Lower leg skin (tissue), 4 donors: ENCODE results near the gene EPB41L2. TPM values are rescaled to one million over a fixed set of nuclear protein-coding genes. Genes with fewer than 3 reads are reported as not detected.

Experiments
- DNase-seq, 2 donors: peaks; one replicate each; pipeline ENCODE4 v3.0.0-alpha.2; 2019; ENCODE audit warnings: low spot score in 2 of 2
- H3K4me3 ChIP-seq: fragments of 200-600 bp; sonication (generic); 2 replicates; pipeline ENCODE4 v1.5.1; 2017; ENCODE audit warnings: mild to moderate bottlenecking, low read depth; ENCODE audit not compliant: poor library complexity, severe bottlenecking
- CTCF ChIP-seq, 3 donors: fragments of 450-650 bp; IDR thresholded peaks; one replicate each; pipeline ENCODE4 v1.5.1; 2016; ENCODE audit warnings: antibody characterized with exemption in 3 of 3, mild to moderate bottlenecking in 3 of 3, moderate library complexity in 2 of 3
- POLR2A ChIP-seq, 2 donors: fragments of 450-650 bp; IDR thresholded peaks; one replicate each; pipeline ENCODE4 v1.6.1; 2016 to 2017; ENCODE audit warnings: antibody characterized with exemption in 2 of 2, mild to moderate bottlenecking in 1 of 2, moderate library complexity in 1 of 2
- WGBS, 2 donors: methylation state at CpG; one replicate each; pipeline ENCODE4 v1.1.5; 2018; 5-methylcytosine and 5-hydroxymethylcytosine counted together
- intact Hi-C: fragments of 100-400 bp; cut with DNase I; formaldehyde crosslinking; loops from one replicate; pipeline ENCODE4 v1.15.0; 2023; ENCODE audit warnings: low total_unique reads
- total RNA-seq, 4 donors: library from RNA; depleted of rRNA; stranded (reverse); fragments of >200 nt; gene quantifications; one replicate each; pipeline ENCODE4 v1.1.0, GENCODE V29; 2016

The EPB41L2 gene
- total RNA-seq, 4 donors from 2014 or later, result 8.6 to 19.4 (median 13.8) TPM

DNA sequence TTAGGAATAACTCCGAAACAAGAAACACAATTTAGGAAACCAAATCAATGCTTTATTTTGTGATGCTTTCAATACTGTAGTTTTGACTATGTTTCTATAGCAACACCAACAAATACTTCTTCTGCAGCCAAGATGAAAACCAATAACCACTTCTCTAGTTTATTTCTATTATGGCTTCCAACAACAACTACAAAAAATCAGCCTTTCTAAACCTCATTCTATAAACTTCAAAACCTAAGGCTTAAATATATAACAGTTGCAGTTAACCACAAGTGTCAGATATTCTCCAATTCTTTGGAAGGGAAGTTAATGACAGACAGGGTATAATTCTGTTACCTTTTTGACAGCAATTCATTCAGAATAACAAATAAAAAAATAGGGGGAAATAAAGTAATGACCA is 80.9 kb downstream of the EPB41L2 start:
- no peak for DNase-seq
- intact Hi-C loops, result no loop called here
- no peak overlapping the region for H3K4me3 ChIP-seq
- TF ChIP-seq CTCF (IDR thresholded peaks at IDR 0.05) (no peak), POLR2A (IDR thresholded peaks at IDR 0.05) (no peak)
- 33 to 36% methylated on average over 1 of the region's 1 CpG for WGBS, 2 donors

- TF ChIP-seq POLR2A (IDR thresholded peaks at IDR 0.05) (no peak), CTCF (IDR thresholded peaks at IDR 0.05) (no peak)
- DNase-seq, result no peak
- intact Hi-C loops, result no loop called here
- H3K4me3 ChIP-seq, result no peak overlapping the region
Measured at GRCh38 chr6:130981409-130981808, 81.6 kb downstream of the EPB41L2 start.

- H3K4me3 ChIP-seq, result no peak overlapping the region
- WGBS, 2 donors, result 83 to 86% methylated on average over 5 of the region's 5 CpGs
- no peak for TF ChIP-seq POLR2A (IDR thresholded peaks at IDR 0.05)
- TF ChIP-seq CTCF (IDR thresholded peaks at IDR 0.05), result no peak
- intact Hi-C loops, result no loop called here
- no peak for DNase-seq
Measured at GRCh38 chr6:130980310-130981032, 82.6 kb downstream of the EPB41L2 start.

DNA sequence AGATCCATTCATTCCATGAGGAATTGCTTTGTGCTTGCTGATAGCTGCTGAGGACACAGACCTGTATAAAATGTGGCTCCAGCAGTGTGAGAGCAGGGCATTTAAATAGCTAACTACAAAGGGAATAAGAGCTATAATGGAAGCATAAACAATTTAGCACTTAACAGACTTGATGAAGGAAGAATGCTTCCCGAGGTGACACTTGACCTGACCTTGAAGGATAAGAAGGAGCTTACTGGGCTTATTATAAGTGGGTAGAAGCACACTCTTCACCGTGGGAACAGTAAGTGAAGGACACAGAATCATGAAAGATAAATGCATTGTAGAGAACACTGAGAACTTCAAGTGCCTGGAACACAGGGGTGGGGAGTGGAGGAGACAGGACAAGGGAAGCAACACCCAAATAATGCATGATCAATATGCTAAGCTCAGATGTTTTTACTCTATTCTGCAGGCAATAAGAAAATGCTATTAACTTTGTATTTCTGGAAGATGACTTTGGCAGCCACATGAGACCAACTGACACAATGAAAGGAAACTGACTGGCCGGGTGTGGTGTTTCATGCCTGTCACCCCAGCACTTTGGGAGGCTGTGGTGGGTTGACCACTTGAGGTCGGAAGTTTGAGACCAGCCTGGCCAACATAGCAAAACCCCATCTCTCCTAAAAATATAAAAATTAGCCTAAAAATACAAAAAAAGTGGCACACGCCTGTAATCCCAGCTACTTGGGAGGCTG is 84.2 kb downstream of the EPB41L2 start:
- 76 to 83% methylated on average over 5 of the region's 5 CpGs for WGBS, 2 donors
- intact Hi-C loops, result no loop called here
- H3K4me3 ChIP-seq, result no peak overlapping the region
- TF ChIP-seq POLR2A (IDR thresholded peaks at IDR 0.05) (no peak), CTCF (IDR thresholded peaks at IDR 0.05) (no peak)
- no peak for DNase-seq

GRCh38 chr6:130978180-130978579 is 84.9 kb downstream of the EPB41L2 start:
- intact Hi-C loops, result no loop called here
- WGBS, 2 donors, result 93 to 95% methylated on average over 1 of the region's 1 CpG
- DNase-seq, result no peak
- no peak for TF ChIP-seq POLR2A (IDR thresholded peaks at IDR 0.05)
- TF ChIP-seq CTCF (IDR thresholded peaks at IDR 0.05), result no peak
- no peak overlapping the region for H3K4me3 ChIP-seq
